GM23248 (cell line): ENCODE measurements around the gene PRKAA1.

Experiments
- EZH2 ChIP-seq: fragments of 200-600 bp; sonication (generic); IDR thresholded peaks from 2 replicates; pipeline ENCODE4 v1.6.1; 2018; ENCODE audit warnings: antibody characterized with exemption, mild to moderate bottlenecking; ENCODE audit not compliant: insufficient read depth, poor library complexity, severe bottlenecking
- EZH2phosphoT487 ChIP-seq: fragments of 200-600 bp; sonication (generic); IDR thresholded peaks from 2 replicates; pipeline ENCODE4 v1.6.1; 2018; ENCODE audit warnings: antibody characterized with exemption, moderate library complexity, mild to moderate bottlenecking, low read depth; ENCODE audit not compliant: insufficient read depth

DNA sequence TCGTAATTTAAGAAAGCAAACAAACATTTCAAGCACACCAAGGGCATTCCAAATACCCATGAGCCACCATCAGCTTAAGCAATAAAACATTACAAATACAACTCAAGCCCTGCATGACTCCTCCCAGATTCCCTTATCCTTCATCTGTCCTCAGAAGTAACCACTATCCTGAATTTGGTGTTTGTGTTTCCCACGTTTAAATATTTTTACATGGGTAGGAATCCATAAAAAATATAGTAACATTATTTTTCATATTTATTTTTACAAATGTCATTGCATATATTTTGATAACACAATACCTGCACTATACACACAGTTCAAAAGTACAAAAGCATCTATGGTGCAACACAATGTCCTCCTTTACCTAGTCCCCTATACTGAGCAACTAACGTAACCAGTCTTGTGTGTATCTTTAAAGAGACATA lies 6.4 kb downstream of the PRKAA1 start:
- TF ChIP-seq EZH2 (no peak), EZH2phosphoT487 (no peak)
